HepG2 (cell line): ENCODE results near the gene GBP2.

Experiments used
- EEA1 ChIP-seq: sonication (generic); formaldehyde crosslinking; IDR thresholded peaks from 2 replicates; pipeline ENCODE4 v1.5.1; 2020; ENCODE audit warnings: mild to moderate bottlenecking, missing genetic modification reagents, borderline replicate concordance
- FOSL1 ChIP-seq: sonication (generic); formaldehyde crosslinking; IDR thresholded peaks from 2 replicates; pipeline ENCODE4 v1.9.0; 2021; ENCODE audit warnings: missing genetic modification reagents, borderline replicate concordance
- GPN1 ChIP-seq: sonication (generic); formaldehyde crosslinking; IDR thresholded peaks from 2 replicates; pipeline ENCODE4 v1.5.1; 2020; ENCODE audit warnings: missing genetic modification reagents, borderline replicate concordance
- KLF9 ChIP-seq: IDR thresholded peaks from 2 replicates; pipeline ENCODE4 v1.6.1; 2016; ENCODE audit warnings: low read depth
- KMT2B ChIP-seq: IDR thresholded peaks from 2 replicates; pipeline ENCODE4 v1.6.1; 2016; ENCODE audit warnings: missing genetic modification reagents, missing compliant biosample characterization
- TARDBP ChIP-seq: sonication (generic); formaldehyde crosslinking; IDR thresholded peaks from 2 replicates; pipeline ENCODE4 v1.8.0; 2022; ENCODE audit warnings: mild to moderate bottlenecking, missing genetic modification reagents
- TCF7L2 ChIP-seq: IDR thresholded peaks from 2 replicates; pipeline ENCODE4 v1.6.1; 2011; ENCODE audit warnings: mild to moderate bottlenecking, low read depth, low read length, moderate library complexity
- ZNF775 ChIP-seq: sonication (generic); formaldehyde crosslinking; IDR thresholded peaks from 2 replicates; pipeline ENCODE4 v1.4.0; 2020; ENCODE audit warnings: missing genetic modification reagents, mild to moderate bottlenecking, moderate library complexity, borderline replicate concordance
- TF ChIP-seq, protein P1 (sequence below): sonication (generic); formaldehyde crosslinking; IDR thresholded peaks from 2 replicates; pipeline ENCODE4 v1.5.0; 2020; ENCODE audit warnings: mild to moderate bottlenecking, missing genetic modification reagents, moderate library complexity
- TF ChIP-seq, protein P2 (sequence below): IDR thresholded peaks from 2 replicates; pipeline ENCODE4 v1.6.1; 2012; ENCODE audit warnings: low read length, improper control_type of control experiment

DNA sequence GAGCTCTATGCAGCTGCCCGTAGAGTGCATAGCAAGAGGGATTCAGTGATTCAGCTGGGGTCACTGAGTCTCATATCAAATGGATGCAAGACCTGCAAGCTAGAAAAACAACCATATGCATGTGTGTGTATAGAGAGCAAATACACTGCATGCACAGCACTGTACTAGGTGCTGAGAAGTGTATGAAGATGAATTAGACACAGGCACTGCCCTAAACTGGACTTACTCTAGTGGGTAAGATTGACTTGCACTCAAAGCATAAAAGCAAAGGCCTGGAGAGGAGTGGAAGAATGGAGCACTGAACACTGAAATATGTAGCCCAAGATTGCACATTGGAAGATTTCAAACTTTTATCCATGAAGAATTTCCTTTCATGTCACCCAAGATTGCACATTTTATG is 55.4 kb downstream of the GBP2 start:
- no peak for TF ChIP-seq TARDBP (CRISPR knock-in tag)
- TF ChIP-seq, protein P1, sequence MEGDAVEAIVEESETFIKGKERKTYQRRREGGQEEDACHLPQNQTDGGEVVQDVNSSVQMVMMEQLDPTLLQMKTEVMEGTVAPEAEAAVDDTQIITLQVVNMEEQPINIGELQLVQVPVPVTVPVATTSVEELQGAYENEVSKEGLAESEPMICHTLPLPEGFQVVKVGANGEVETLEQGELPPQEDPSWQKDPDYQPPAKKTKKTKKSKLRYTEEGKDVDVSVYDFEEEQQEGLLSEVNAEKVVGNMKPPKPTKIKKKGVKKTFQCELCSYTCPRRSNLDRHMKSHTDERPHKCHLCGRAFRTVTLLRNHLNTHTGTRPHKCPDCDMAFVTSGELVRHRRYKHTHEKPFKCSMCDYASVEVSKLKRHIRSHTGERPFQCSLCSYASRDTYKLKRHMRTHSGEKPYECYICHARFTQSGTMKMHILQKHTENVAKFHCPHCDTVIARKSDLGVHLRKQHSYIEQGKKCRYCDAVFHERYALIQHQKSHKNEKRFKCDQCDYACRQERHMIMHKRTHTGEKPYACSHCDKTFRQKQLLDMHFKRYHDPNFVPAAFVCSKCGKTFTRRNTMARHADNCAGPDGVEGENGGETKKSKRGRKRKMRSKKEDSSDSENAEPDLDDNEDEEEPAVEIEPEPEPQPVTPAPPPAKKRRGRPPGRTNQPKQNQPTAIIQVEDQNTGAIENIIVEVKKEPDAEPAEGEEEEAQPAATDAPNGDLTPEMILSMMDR (CRISPR knock-in tag), result no peak
- TF ChIP-seq FOSL1 (CRISPR knock-in tag), result no peak
- TF ChIP-seq, protein P2, sequence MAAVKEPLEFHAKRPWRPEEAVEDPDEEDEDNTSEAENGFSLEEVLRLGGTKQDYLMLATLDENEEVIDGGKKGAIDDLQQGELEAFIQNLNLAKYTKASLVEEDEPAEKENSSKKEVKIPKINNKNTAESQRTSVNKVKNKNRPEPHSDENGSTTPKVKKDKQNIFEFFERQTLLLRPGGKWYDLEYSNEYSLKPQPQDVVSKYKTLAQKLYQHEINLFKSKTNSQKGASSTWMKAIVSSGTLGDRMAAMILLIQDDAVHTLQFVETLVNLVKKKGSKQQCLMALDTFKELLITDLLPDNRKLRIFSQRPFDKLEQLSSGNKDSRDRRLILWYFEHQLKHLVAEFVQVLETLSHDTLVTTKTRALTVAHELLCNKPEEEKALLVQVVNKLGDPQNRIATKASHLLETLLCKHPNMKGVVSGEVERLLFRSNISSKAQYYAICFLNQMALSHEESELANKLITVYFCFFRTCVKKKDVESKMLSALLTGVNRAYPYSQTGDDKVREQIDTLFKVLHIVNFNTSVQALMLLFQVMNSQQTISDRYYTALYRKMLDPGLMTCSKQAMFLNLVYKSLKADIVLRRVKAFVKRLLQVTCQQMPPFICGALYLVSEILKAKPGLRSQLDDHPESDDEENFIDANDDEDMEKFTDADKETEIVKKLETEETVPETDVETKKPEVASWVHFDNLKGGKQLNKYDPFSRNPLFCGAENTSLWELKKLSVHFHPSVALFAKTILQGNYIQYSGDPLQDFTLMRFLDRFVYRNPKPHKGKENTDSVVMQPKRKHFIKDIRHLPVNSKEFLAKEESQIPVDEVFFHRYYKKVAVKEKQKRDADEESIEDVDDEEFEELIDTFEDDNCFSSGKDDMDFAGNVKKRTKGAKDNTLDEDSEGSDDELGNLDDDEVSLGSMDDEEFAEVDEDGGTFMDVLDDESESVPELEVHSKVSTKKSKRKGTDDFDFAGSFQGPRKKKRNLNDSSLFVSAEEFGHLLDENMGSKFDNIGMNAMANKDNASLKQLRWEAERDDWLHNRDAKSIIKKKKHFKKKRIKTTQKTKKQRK, result no peak
- TF ChIP-seq GPN1, result no peak
- no peak for TF ChIP-seq KMT2B
- TF ChIP-seq EEA1 (CRISPR knock-in tag), result no peak
- no peak for TF ChIP-seq TCF7L2
- TF ChIP-seq KLF9 (CRISPR knock-in tag), result no peak
- no peak for TF ChIP-seq ZNF775
